SK-N-MC (cell line): ENCODE data around the gene TMEM31.

Experiments used
- EZH2 ChIP-seq: fragments of 200-600 bp; sonication (generic); IDR thresholded peaks from one replicate; pipeline ENCODE4 v1.6.1; 2017; ENCODE audit warnings: antibody characterized with exemption
- FOXP2 ChIP-seq: optimal IDR thresholded peaks from 2 replicates; pipeline ENCODE3; 2011; ENCODE audit warnings: mild to moderate bottlenecking, moderate library complexity; ENCODE audit not compliant: insufficient read depth; ENCODE audit errors: extremely low read length, control extremely low read depth
- POLR2AphosphoS5 ChIP-seq: IDR thresholded peaks from 2 replicates; pipeline ENCODE4 v1.6.1; 2012; ENCODE audit warnings: mild to moderate bottlenecking, low read depth, low read length, borderline replicate concordance

DNA sequence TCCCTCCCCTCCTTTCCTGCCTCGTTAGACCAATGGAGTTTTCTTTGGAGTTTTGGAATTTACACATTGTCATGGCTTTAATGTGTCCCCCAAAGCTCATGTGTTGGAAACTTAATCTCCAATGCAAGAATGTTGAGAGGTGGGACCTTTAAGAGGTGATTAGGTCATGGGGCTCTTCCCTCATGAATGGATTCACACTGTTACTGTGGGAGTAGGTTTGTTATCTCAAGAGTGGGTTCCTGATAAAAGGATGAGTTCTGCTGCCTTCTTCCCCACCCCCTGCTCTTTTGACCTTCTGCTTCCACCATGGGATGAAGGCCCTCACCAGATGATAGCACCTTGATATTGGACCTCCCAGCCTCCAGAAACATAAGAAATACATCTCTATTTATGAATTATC, 41.0 kb upstream of the TMEM31 start:
- TF ChIP-seq EZH2: no peak
- TF ChIP-seq POLR2AphosphoS5: no peak
- no peak for TF ChIP-seq FOXP2
